Measurements from ENCODE around the gene DEFB124. TPM values are rescaled to one million over a fixed set of nuclear protein-coding genes. Genes with fewer than 3 reads are reported as not detected.
"Not testable (repeated sequence)": the region's sequence is repeated elsewhere in the genome, so short reads cannot be mapped to it uniquely, and the experiment has no call there.

Gene DEFB124
- total RNA-seq, 1 donor from 2014 or later = 0.81 TPM

GRCh38 chr20:31488115-31488514, 13.2 kb upstream of the DEFB124 start:
- DNase-seq (ENCODE audit: low spot score) = no peak

- DNase-seq (ENCODE audit: low spot score) = peak; percentile 50
Observed at GRCh38 chr20:31485450-31486339, 10.8 kb upstream of the DEFB124 start.

GRCh38 chr20:31484001-31484400, 9.1 kb upstream of the DEFB124 start:
- no peak for DNase-seq (ENCODE audit: low spot score)

GRCh38 chr20:31476643-31477215, 1.8 kb upstream of the DEFB124 start:
- DNase-seq (ENCODE audit: low spot score) = no peak

DNA sequence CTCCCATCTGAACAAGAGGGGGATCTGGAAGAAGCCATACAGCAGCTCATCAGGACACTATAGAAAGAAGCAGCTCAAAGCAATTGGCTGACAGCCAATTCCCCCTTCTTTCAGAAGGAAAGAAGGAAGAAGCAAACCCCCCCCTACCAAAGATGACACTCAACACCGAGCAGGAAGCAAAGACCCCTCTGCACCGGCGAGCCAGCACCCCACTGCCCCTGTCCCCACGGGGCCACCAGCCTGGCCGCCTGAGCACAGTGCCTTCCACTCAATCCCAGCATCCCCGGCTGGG, 1.3 kb upstream of the DEFB124 start:
- no peak for DNase-seq (ENCODE audit: low spot score)

DNA sequence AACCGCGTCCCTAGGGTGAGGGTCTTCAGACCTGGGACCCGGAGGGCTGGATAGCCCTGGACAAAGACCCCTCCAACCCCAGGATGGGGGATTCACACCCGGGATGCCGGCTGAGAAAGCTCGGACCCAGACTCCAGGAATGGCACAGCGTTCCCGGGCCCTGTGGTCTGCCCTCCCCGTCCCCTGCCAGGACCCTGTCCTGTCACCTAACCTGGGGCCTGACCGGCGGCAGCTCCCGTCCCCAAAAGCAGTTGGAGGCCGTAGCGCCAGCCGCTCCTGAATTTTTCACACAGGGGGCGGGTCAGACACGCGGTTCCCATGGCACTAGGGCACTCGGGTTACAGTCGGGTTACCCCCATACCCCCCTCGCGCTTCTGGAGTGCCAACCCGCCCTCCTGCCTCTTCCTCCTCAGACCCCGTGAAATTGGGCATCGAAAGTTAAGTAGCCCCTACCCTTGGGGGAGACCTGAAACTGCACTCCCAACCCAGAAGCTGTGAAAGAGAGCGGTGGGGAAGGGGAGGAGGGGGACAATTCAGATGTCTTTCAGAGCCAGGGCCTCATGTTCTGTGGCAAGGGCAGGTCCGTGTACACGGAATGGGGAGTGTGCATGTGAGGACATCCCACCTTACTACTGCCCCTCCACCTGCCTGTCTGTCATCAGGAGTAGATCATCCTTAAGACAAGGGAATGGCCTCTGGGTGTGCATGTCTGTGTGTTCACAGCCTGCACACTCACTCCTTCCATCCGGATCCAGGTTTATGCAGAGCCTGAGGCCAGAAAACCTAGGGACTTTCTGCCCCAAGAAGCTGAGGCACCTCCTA, 756 bp upstream of the DEFB124 start:
- no peak for DNase-seq (ENCODE audit: low spot score)

- no peak for DNase-seq (ENCODE audit: low spot score)
Observed at GRCh38 chr20:31474097-31474436, 860 bp downstream of the DEFB124 start.

- no peak for DNase-seq (ENCODE audit: low spot score)
Observed at GRCh38 chr20:31473331-31474096, 1.4 kb downstream of the DEFB124 start.

- no peak for DNase-seq (ENCODE audit: low spot score)
Observed at GRCh38 chr20:31472395-31473330, 2.3 kb downstream of the DEFB124 start.

DNA sequence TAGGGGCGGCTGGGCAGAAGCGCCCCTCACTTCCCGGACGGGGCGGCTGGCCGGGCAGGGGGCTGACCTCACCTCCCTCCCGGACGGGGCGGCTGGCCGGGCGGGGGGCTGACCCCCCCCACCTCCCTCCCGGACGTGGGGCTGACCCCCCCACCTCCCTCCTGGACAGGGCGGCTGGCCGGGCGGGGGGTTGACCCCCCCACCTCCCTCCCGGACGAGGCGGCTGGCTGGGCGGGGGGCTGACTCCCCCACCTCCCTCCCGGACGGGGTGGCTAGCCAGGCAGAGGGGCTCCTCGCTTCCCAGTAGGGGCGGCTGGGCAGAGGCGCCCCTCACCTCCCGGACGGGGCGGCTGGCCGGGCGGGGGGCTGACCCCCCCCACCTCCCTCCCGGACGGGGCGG, 4.0 kb downstream of the DEFB124 start:
- DNase-seq (ENCODE audit: low spot score) = not testable (repeated sequence)

DNA sequence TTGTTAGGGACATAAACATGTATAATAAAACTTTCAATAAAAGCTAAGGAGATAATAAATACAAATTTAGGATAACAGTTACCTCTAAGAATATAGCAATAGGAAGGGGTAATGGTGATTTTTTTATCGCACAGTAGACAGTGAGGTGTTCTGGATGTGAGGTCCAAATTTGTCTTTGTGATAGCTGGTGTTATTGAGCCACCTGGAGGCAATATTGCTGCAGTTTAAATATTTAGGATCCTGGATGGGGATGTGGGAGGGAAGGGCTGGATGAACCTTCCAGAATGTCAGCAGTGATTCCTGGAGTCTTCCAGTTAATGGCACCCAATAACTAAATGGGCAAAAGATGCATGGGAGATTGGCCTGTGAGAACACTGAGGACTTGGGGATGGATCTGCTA, 20.6 kb downstream of the DEFB124 start:
- no peak for DNase-seq (ENCODE audit: low spot score)

- DNase-seq (ENCODE audit: low spot score) = no peak
Observed at GRCh38 chr20:31452575-31452974, 22.4 kb downstream of the DEFB124 start.

DNA sequence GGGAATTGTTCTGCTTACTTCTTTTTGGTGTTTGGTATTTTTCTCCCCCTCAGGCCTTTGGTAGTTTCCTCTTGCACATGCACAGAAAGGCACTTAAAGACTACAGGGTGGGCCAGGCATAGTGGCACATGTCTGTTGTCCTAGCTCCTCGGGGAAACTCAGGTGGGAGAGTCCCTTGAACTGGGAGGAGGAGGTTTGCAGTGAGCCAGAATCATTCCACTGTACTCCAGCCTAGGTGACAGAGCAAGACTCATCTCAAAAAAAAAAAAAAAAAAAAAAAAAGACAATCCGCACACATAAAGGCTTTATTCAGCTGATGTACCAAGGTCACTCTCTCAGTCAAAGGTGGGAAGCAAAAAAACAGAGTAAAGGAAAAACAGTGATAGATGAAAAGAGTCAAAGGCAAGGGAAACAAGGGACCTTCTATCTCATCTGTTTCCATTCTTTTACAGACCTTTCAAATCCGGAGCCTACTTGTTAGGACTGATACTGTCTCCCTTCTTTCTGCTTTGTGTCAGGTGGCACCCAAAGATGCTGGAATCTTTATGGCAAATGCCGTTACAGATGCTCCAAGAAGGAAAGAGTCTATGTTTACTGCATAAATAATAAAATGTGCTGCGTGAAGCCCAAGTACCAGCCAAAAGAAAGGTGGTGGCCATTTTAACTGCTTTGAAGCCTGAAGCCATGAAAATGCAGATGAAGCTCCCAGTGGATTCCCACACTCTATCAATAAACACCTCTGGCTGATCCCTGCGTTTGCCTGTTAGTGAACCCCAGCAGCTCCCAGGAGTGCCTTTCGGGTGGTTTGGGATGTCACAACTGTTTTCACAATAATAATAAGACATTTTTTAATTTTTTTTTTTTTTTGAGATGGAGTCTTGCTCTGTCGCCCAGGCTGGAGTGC, 25.2 kb downstream of the DEFB124 start:
- DNase-seq (ENCODE audit: low spot score) = no peak

GRCh38 chr20:31446084-31446819, 28.7 kb downstream of the DEFB124 start:
- no peak for DNase-seq (ENCODE audit: low spot score)

GRCh38 chr20:31440012-31440659, 34.8 kb downstream of the DEFB124 start, which contains the start of gene DEFB123:
DEFB123 (plus strand) TSS chr20:31440632; CDS start chr20:31440699, 67 bp downstream.
- no peak for DNase-seq (ENCODE audit: low spot score)

GRCh38 chr20:31430568-31431115, 44.3 kb downstream of the DEFB124 start:
- DNase-seq (ENCODE audit: low spot score) = no peak

DNA sequence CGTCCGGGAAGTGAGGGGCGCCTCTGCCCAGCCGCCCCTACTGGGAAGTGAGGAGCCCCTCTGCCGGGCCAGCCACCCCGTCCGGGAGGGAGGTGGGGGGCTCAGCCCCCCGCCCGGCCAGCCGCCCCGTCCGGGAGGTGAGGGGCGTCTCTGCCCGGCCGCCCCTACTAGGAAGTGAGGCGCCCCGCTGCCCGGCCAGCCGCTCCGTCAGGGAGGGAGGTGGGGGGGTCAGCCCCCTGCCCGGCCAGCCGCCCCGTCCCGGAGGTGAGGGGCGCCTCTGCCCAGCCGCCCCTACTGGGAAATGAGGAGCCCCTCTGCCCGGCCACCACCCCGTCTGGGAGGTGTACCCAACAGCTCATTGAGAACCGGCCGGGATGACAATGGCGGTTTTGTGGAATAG, 47.4 kb downstream of the DEFB124 start:
- DNase-seq (ENCODE audit: low spot score) = not testable (repeated sequence)

- not testable (repeated sequence) for DNase-seq (ENCODE audit: low spot score)
Observed at GRCh38 chr20:31426891-31427551, 47.9 kb downstream of the DEFB124 start.

Data from mucosa of gallbladder (tissue), 1 donor.